GM10847 (cell line): Measurements from ENCODE around the gene TMEM203.

Experiments used
- POLR2A ChIP-seq: IDR thresholded peaks from 2 replicates; pipeline ENCODE4 v1.6.1; 2011; ENCODE audit not compliant: insufficient read length; ENCODE audit errors: extremely low read depth

The TMEM203 gene

DNA sequence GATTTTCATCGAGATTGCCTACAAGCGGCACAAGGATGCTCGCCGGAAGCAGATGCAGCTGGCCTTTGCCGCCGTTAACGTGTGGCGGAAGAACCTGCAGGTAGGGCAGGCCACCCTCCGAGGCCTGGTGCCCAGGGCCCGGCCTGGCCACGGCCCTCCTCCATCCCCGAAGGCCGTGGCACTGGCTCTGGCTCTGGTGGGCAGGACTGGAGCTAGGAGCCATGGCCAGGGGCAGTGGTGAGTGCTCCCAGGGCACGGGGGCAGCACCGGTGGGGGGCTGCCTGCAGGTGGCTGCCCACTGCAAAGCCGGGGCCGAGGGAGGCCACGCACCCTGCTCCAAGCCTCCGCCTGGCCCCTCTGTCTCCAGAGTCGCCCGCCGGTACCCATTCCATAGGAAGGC is 41.6 kb downstream of the TMEM203 start:
- TF ChIP-seq POLR2A: no peak

DNA sequence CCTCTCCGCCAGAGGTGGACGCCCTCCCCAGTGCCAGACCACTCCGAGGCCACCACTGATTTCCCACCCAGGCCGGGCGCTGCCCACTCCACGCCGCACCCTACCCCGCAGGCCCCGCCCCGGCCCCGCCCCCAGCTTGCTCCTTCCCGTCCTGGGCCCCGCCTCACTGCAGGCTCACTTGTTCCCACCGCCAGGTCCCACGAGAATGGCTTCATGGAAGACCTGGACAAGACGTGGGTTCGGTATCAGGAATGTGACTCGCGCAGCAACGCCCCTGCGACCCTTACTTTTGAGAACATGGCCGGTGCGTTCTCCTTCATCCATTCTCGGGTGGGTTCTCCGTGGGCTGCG is 42.1 kb downstream of the TMEM203 start:
- no peak for TF ChIP-seq POLR2A

GRCh38 chr9:137162505-137163364 is 42.7 kb downstream of the TMEM203 start:
- TF ChIP-seq POLR2A: no peak

DNA sequence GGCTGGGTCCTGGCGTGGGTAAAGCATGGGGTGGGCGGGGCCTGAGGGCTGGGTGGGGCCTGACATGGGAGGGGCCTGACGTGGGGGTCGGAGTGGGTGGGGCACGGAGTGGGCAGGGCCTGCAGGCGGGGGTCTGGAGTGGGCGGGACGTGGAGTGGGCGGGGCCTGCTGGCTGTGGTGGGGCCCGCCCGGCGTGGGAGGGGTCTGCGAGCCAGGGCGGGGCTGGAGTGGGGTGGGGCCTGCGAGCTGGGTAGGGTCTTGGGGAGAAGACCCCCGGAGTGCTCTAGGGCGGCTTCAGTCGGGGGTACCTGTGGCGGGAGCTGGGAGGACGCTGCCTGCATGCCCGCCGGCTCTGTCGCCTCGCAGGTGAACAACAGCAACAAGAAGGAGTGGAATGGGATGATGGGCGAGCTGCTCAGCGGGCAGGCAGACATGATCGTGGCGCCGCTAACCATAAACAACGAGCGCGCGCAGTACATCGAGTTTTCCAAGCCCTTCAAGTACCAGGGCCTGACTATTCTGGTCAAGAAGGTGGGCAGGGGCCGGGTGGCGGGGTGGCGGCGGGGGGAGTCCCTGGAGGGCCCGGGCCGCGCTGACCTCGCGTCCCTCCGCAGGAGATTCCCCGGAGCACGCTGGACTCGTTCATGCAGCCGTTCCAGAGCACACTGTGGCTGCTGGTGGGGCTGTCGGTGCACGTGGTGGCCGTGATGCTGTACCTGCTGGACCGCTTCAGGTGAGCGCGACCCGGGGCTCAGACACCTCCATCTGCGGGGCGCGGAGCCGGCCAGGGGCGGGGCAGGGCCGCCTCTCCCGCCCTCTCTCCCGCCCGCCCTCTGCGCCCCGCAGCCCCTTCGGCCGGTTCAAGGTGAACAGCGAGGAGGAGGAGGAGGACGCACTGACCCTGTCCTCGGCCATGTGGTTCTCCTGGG is 43.6 kb downstream of the TMEM203 start:
- TF ChIP-seq POLR2A: no peak

GRCh38 chr9:137160716-137161557 is 44.5 kb downstream of the TMEM203 start:
- TF ChIP-seq POLR2A: no peak

GRCh38 chr9:137160054-137160425 is 45.4 kb downstream of the TMEM203 start:
- TF ChIP-seq POLR2A: no peak

- TF ChIP-seq POLR2A: no peak
Measured at GRCh38 chr9:137159105-137160053, 46.1 kb downstream of the TMEM203 start.

GRCh38 chr9:137158625-137159024 is 46.8 kb downstream of the TMEM203 start:
- no peak for TF ChIP-seq POLR2A

GRCh38 chr9:137157618-137158415 is 47.6 kb downstream of the TMEM203 start:
- no peak for TF ChIP-seq POLR2A

DNA sequence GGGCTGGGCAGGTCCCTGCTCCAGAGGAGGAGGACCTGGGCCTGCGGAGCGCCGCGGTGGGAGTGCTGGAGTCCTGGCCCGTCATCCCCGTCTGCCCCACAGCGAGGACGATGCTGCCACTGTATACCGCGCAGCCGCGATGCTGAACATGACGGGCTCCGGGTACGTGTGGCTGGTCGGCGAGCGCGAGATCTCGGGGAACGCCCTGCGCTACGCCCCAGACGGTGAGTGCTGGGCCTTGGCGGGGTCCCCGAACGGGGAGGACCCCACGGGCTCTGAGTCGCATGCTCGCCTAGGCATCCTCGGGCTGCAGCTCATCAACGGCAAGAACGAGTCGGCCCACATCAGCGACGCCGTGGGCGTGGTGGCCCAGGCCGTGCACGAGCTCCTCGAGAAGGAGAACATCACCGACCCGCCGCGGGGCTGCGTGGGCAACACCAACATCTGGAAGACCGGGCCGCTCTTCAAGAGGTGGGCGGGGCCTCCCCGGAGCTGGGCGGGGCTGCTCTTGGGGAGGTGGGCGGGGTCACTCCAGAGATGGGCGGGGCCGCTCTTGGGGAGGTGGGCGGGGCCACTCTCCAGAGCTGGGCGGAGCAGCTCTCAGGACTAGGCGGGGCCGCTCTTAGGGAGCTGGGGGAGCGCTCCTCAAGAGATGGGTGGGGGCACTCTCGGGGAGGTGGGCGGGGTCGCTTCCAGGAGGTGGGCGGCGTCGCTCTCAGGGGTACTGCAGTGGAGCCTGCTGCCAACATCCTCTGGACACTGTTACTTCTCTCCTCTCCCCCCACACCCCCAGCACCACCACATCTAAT is 48.7 kb downstream of the TMEM203 start:
- TF ChIP-seq POLR2A: no peak
